ENCODE measurements around the gene LAG3.

Gene LAG3

DNA sequence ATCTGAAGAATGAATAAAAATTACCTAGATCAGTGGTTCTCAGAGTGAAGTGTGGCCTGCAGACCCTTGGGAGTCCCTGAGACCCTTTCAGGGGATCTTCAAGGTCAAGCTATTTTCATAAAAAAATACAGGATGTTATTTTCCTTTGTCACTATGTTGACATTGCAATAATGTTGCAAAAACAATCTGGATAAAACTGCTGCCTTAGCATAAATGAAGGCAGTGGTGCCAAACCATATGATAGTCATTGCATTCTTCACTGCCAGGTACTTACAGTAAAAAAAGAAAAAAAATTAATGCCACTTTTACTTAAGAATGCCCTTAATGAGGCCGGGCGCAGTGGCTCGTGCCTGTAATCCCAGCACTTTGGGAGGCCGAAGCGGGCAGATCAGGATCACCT is 15.0 kb downstream of the LAG3 start:
- no peaks in the 10 kb centered on the region for H3K9me2 ChIP-seq (replicated peaks; ENCODE audit: low read depth, low read length)
- no peaks in the 10 kb centered on the region for H3K79me2 ChIP-seq (ENCODE audit: insufficient read depth, low read length)
- H4K20me1 ChIP-seq (ENCODE audit: insufficient read depth, low read length, poor library complexity, severe bottlenecking), result no peaks in the 10 kb centered on the region
- TF ChIP-seq, protein P1, sequence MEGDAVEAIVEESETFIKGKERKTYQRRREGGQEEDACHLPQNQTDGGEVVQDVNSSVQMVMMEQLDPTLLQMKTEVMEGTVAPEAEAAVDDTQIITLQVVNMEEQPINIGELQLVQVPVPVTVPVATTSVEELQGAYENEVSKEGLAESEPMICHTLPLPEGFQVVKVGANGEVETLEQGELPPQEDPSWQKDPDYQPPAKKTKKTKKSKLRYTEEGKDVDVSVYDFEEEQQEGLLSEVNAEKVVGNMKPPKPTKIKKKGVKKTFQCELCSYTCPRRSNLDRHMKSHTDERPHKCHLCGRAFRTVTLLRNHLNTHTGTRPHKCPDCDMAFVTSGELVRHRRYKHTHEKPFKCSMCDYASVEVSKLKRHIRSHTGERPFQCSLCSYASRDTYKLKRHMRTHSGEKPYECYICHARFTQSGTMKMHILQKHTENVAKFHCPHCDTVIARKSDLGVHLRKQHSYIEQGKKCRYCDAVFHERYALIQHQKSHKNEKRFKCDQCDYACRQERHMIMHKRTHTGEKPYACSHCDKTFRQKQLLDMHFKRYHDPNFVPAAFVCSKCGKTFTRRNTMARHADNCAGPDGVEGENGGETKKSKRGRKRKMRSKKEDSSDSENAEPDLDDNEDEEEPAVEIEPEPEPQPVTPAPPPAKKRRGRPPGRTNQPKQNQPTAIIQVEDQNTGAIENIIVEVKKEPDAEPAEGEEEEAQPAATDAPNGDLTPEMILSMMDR (conservative IDR thresholded peaks at IDR 0.05; ENCODE audit: low read length), result no peak
- no peak for TF ChIP-seq EZH2phosphoT487 (IDR thresholded peaks at IDR 0.05; ENCODE audit: borderline replicate concordance)
- H3K4me2 ChIP-seq (ENCODE audit: low read depth, low read length, poor library complexity, severe bottlenecking), result no peak overlapping the region
- H2AFZ ChIP-seq (ENCODE audit: low read length), result peak overlapping the region; percentile 69; the same call in 1 of the 2 replicates
- no peak overlapping the region for H3K9ac ChIP-seq (ENCODE audit: low read depth, low read length, poor library complexity, severe bottlenecking)
- H3K9me3 ChIP-seq (ENCODE audit: insufficient read depth, low read depth, low read length), result no peaks in the 10 kb centered on the region
- H3K4me1 ChIP-seq (ENCODE audit: insufficient read depth, low read length, poor library complexity, severe bottlenecking), result peaks cover 22% of the 10 kb centered on the region
- H3K4me3 ChIP-seq (ENCODE audit: low read length, poor library complexity, severe bottlenecking), result no peak overlapping the region
- H3K27me3 ChIP-seq (ENCODE audit: insufficient read depth, low read length, poor library complexity, severe bottlenecking), result no peaks in the 10 kb centered on the region
- H3F3A ChIP-seq (ENCODE audit: low read depth), result no peaks in the 10 kb centered on the region
- no peaks in the 10 kb centered on the region for H3K36me3 ChIP-seq (ENCODE audit: insufficient read depth, low read length)

DNA sequence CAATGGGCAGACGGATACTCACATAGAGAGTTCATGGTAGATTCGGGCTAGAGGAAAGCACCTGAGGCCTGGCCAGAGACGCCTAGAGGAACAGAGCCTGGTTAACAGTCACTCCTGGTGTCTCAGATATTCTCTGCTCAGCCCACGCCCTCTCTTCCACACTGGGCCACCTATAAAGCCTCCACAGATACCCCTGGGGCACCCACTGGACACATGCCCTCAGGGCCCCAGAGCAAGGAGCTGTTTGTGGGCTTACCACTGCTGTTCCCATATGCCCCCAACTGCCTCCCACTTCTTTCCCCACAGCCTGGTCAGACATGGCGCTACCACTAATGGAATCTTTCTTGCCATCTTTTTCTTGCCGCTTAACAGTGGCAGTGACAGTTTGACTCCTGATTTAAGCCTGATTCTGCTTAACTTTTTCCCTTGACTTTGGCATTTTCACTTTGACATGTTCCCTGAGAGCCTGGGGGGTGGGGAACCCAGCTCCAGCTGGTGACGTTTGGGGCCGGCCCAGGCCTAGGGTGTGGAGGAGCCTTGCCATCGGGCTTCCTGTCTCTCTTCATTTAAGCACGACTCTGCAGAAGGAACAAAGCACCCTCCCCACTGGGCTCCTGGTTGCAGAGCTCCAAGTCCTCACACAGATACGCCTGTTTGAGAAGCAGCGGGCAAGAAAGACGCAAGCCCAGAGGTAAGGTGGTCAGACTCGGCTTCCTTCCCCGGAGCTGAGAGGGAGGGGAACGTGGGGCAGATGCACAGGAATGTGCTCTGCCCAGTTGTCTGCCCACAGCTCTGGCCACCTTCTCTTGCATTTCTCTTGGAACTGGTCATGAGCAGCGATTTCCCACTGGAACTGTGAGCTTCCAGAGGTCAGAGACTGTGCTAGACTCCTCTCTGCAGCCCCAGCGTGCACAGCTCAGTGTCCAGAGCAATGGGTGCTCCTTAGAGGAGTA is 16.9 kb downstream of the LAG3 start, which contains the start of gene CD4:
CD4 (plus strand) TSS at position 557 of the 953 bp plus-strand sequence. CDS start 10,611 bp downstream, outside the sequence.
- Histone ChIP-seq H3K9ac (ENCODE audit: low read depth, low read length, poor library complexity, severe bottlenecking) (peak within 1 kb of the TSS; percentile 40), H3K36me3 (ENCODE audit: insufficient read depth, low read length) (no peaks in the 10 kb centered on the region), H3K79me2 (ENCODE audit: insufficient read depth, low read length) (no peaks in the 10 kb centered on the region), H3K9me2 (replicated peaks; ENCODE audit: low read depth, low read length) (no peaks in the 10 kb centered on the region), H3K9me3 (ENCODE audit: insufficient read depth, low read depth, low read length) (no peaks in the 10 kb centered on the region), H3F3A (ENCODE audit: low read depth) (no peaks in the 10 kb centered on the region), H2AFZ (ENCODE audit: low read length) (peak within 1 kb of the TSS; percentile 77), H3K4me3 (ENCODE audit: low read length, poor library complexity, severe bottlenecking) (peak within 1 kb of the TSS; percentile 45), H4K20me1 (ENCODE audit: insufficient read depth, low read length, poor library complexity, severe bottlenecking) (no peaks in the 10 kb centered on the region), H3K4me2 (ENCODE audit: low read depth, low read length, poor library complexity, severe bottlenecking) (peak within 1 kb of the TSS; percentile 19), H3K27me3 (ENCODE audit: insufficient read depth, low read length, poor library complexity, severe bottlenecking) (no peaks in the 10 kb centered on the region), H3K4me1 (ENCODE audit: insufficient read depth, low read length, poor library complexity, severe bottlenecking) (peaks cover 29% of the 10 kb centered on the region)
- TF ChIP-seq EZH2phosphoT487 (IDR thresholded peaks at IDR 0.05; ENCODE audit: borderline replicate concordance), result no peak
- TF ChIP-seq, protein P1 (conservative IDR thresholded peaks at IDR 0.05; ENCODE audit: low read length), result no peak

DNA sequence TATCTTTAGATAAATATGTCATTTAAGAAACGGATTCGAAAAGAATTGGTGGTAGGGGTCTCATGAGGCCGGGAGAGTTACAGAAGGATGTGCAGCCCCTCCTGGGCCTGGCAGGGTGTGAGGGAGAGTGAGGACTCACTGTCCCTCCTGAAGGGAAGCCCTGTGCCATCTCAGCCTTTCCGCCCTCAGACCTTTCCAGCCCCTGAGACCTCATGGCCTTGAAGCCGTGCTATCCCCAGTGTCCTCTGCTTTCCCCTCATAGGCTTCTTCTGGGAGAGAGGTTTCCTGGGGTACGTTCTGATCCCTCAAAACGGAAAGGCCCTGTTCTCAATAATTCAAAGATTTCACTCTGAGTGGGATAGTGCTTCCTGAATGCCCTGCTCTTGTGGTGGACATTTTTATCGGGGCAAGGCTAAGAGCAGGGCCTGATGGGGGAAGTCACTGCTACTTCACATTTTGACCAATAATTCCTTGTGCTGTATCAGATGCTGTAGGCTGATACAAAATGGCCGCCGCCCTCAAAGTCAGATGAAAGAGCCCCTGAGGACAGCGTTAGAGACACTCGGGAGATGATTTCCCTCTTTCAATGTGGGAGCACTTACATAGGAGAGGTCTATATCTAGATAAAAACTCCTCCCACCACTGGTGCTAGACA is 18.3 kb downstream of the LAG3 start:
- TF ChIP-seq, protein P1 (conservative IDR thresholded peaks at IDR 0.05; ENCODE audit: low read length), result no peak
- TF ChIP-seq EZH2phosphoT487 (IDR thresholded peaks at IDR 0.05; ENCODE audit: borderline replicate concordance), result no peak
- Histone ChIP-seq H3K79me2 (ENCODE audit: insufficient read depth, low read length) (no peaks in the 10 kb centered on the region), H4K20me1 (ENCODE audit: insufficient read depth, low read length, poor library complexity, severe bottlenecking) (no peaks in the 10 kb centered on the region), H3K9me3 (ENCODE audit: insufficient read depth, low read depth, low read length) (no peaks in the 10 kb centered on the region), H3K27me3 (ENCODE audit: insufficient read depth, low read length, poor library complexity, severe bottlenecking) (no peaks in the 10 kb centered on the region), H3K36me3 (ENCODE audit: insufficient read depth, low read length) (no peaks in the 10 kb centered on the region), H3F3A (ENCODE audit: low read depth) (no peaks in the 10 kb centered on the region), H3K4me3 (ENCODE audit: low read length, poor library complexity, severe bottlenecking) (no peak overlapping the region), H3K4me2 (ENCODE audit: low read depth, low read length, poor library complexity, severe bottlenecking) (no peak overlapping the region), H2AFZ (ENCODE audit: low read length) (no peak overlapping the region), H3K4me1 (ENCODE audit: insufficient read depth, low read length, poor library complexity, severe bottlenecking) (peaks cover 29% of the 10 kb centered on the region), H3K9me2 (replicated peaks; ENCODE audit: low read depth, low read length) (no peaks in the 10 kb centered on the region), H3K9ac (ENCODE audit: low read depth, low read length, poor library complexity, severe bottlenecking) (no peak overlapping the region)

Data from Loucy (cell line).